ENCODE data around the gene RFC2.
"Not testable (repeated sequence)": the region's sequence is repeated elsewhere in the genome, so short reads cannot be mapped to it uniquely, and the experiment has no call there.

Gene RFC2

GRCh38 chr7:74248156-74248555, 6.0 kb downstream of the RFC2 start:
- FAIRE-seq (no peak), DNase-seq (ENCODE audit: insufficient read length, low spot score) (no peak)

GRCh38 chr7:74246497-74246896, 7.7 kb downstream of the RFC2 start:
- no peak for DNase-seq (ENCODE audit: insufficient read length, low spot score)
- TF ChIP-seq POLR2A (IDR thresholded peaks at IDR 0.05; ENCODE audit: low read depth, low read length), result no peak

More at GRCh38 chr7:74248156-74248555, 6.0 kb downstream of the RFC2 start:
- no peak for TF ChIP-seq POLR2A (IDR thresholded peaks at IDR 0.05; ENCODE audit: low read depth, low read length)

GRCh38 chr7:74242122-74242443, 12.1 kb downstream of the RFC2 start:
- no peak for DNase-seq (ENCODE audit: insufficient read length, low spot score)
- no peak for FAIRE-seq
- TF ChIP-seq POLR2A (IDR thresholded peaks at IDR 0.05; ENCODE audit: low read depth, low read length), result no peak

More at GRCh38 chr7:74246497-74246896, 7.7 kb downstream of the RFC2 start:
- FAIRE-seq, result no peak

GRCh38 chr7:74240482-74240881, 13.7 kb downstream of the RFC2 start:
- FAIRE-seq (no peak), DNase-seq (ENCODE audit: insufficient read length, low spot score) (no peak)
- TF ChIP-seq POLR2A (IDR thresholded peaks at IDR 0.05; ENCODE audit: low read depth, low read length), result no peak

GRCh38 chr7:74236284-74236683, 17.9 kb downstream of the RFC2 start:
- FAIRE-seq (no peak), DNase-seq (ENCODE audit: insufficient read length, low spot score) (no peak)
- no peak for TF ChIP-seq POLR2A (IDR thresholded peaks at IDR 0.05; ENCODE audit: low read depth, low read length)

GRCh38 chr7:74235518-74236268, 18.5 kb downstream of the RFC2 start:
- DNase-seq (ENCODE audit: insufficient read length, low spot score) (no peak), FAIRE-seq (no peak)
- no peak for TF ChIP-seq POLR2A (IDR thresholded peaks at IDR 0.05; ENCODE audit: low read depth, low read length)

- TF ChIP-seq POLR2A (IDR thresholded peaks at IDR 0.05; ENCODE audit: low read depth, low read length), result no peak
- FAIRE-seq, result no peak
- no peak for DNase-seq (ENCODE audit: insufficient read length, low spot score)
These were observed 20.4 kb downstream of the RFC2 start for GRCh38 chr7:74233655-74234285.

GRCh38 chr7:74231232-74231590, 23.0 kb downstream of the RFC2 start:
- DNase-seq (ENCODE audit: insufficient read length, low spot score) (no peak), FAIRE-seq (no peak)
- TF ChIP-seq POLR2A (IDR thresholded peaks at IDR 0.05; ENCODE audit: low read depth, low read length), result no peak

GRCh38 chr7:74230446-74231231, 23.6 kb downstream of the RFC2 start:
- DNase-seq (ENCODE audit: insufficient read length, low spot score), result no peak
- FAIRE-seq, result no peak
- TF ChIP-seq POLR2A (IDR thresholded peaks at IDR 0.05; ENCODE audit: low read depth, low read length), result no peak

- no peak for FAIRE-seq
- TF ChIP-seq POLR2A (IDR thresholded peaks at IDR 0.05; ENCODE audit: low read depth, low read length), result no peak
- DNase-seq (ENCODE audit: insufficient read length, low spot score), result no peak
These were observed 25.0 kb downstream of the RFC2 start for GRCh38 chr7:74228951-74229900.

GRCh38 chr7:74226633-74227032, 27.6 kb downstream of the RFC2 start:
- FAIRE-seq (no peak), DNase-seq (ENCODE audit: insufficient read length, low spot score) (no peak)
- no peak for TF ChIP-seq POLR2A (IDR thresholded peaks at IDR 0.05; ENCODE audit: low read depth, low read length)

- FAIRE-seq, result no peak
- TF ChIP-seq POLR2A (IDR thresholded peaks at IDR 0.05; ENCODE audit: low read depth, low read length), result no peak
- no peak for DNase-seq (ENCODE audit: insufficient read length, low spot score)
These were observed 28.8 kb downstream of the RFC2 start for GRCh38 chr7:74225400-74225799.

GRCh38 chr7:74224907-74225306, 29.3 kb downstream of the RFC2 start:
- DNase-seq (ENCODE audit: insufficient read length, low spot score); FAIRE-seq: not testable (repeated sequence)

GRCh38 chr7:74224511-74224832, 29.7 kb downstream of the RFC2 start:
- no peak for TF ChIP-seq POLR2A (IDR thresholded peaks at IDR 0.05; ENCODE audit: low read depth, low read length)
- no peak for DNase-seq (ENCODE audit: insufficient read length, low spot score)
- no peak for FAIRE-seq
